ENCODE results near the gene PLCE1. TPM values are rescaled to one million over a fixed set of nuclear protein-coding genes. Genes with fewer than 3 reads are reported as not detected.

PLCE1 gene
- total RNA-seq, 2 experiments from 2014 or later: not detected

DNA sequence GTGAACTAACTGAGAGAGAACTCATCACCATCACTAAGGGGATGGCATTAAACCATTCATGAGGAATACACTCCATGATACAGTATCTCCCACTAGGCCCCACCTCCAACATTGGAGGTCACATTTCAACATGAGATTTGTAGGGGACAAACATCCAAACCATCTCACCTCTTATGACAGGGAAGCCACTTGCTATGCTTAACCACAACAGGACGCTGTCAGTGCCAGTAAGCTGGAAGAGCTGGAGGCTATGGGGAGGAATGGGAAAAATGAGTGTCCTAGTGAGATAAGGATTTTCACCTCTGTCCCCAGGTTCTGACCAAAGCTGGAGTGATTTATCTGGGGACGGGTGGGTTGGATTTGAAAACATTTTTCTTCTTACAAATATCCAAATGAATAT, 17.6 kb downstream of the PLCE1 start:
- DNase-seq (no peak), ATAC-seq (no peak)
- Mint-ChIP-seq H3K36me3 (ENCODE audit: low read depth) (no peaks in the 10 kb centered on the region), H3K27me3 (ENCODE audit: low read depth) (peaks cover 5% of the 10 kb centered on the region), H3K27ac (no peak overlapping the region), H3K9me3 (ENCODE audit: insufficient read depth) (no peaks in the 10 kb centered on the region), H3K4me1 (ENCODE audit: low read depth) (no peaks in the 10 kb centered on the region), H3K4me3 (no peak overlapping the region)
- ChIA-PET POLR2A (no interaction called here), CTCF (no interaction called here)

DNA sequence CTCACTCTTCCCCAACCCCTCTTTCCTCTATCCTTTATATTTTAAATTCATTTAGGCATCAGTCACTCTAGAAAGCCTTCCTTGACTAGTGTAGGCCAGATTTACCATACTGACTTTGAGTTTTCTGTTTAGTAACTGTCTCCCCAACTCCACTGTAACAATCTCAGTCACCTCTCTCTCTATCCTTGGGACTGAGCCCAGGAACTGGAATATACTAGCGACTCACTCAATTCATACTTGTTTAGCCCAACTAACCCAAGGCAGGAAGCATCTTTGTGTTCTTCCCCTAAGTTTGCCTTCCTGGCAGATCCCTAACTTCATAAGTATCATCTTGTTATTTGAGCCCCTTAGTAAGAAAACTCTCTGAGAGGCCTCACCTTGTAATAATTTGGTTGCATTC, 19.1 kb downstream of the PLCE1 start:
- DNase-seq: no peak
- CTCF ChIA-PET: no interaction called here
- no peaks in the 10 kb centered on the region for H3K4me1 Mint-ChIP-seq (ENCODE audit: low read depth)
- no peaks in the 10 kb centered on the region for H3K36me3 Mint-ChIP-seq (ENCODE audit: low read depth)
- no peak for ATAC-seq
- no peak overlapping the region for H3K27ac Mint-ChIP-seq
- H3K4me3 Mint-ChIP-seq: no peak overlapping the region
- peaks cover 2% of the 10 kb centered on the region for H3K27me3 Mint-ChIP-seq (ENCODE audit: low read depth)
- POLR2A ChIA-PET: no interaction called here
- H3K9me3 Mint-ChIP-seq (ENCODE audit: insufficient read depth): no peaks in the 10 kb centered on the region

DNA sequence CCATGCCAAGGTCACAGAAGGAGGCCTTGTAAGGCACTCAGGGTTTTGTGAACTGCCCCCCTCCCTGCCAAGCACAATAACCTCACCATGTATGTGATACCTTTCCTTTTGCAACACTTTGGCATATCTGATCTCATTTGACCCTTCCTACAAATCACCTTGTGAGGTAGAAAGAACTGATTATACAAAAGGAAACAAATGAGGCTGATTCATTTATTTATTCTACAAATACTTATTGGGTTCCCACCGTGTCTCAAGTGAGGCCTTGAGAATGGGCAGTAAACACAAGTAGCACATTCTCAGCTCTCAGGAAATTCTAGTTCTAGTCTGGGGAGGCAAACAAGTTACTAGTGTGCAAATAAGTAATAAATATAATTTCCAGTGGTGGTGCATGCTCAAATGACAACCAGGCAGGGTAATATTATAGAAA, 19.6 kb downstream of the PLCE1 start:
- H3K4me1 Mint-ChIP-seq (ENCODE audit: low read depth): no peaks in the 10 kb centered on the region
- ChIA-PET CTCF (no interaction called here), POLR2A (no interaction called here)
- H3K36me3 Mint-ChIP-seq (ENCODE audit: low read depth): no peaks in the 10 kb centered on the region
- H3K4me3 Mint-ChIP-seq: no peak overlapping the region
- H3K9me3 Mint-ChIP-seq (ENCODE audit: insufficient read depth): no peaks in the 10 kb centered on the region
- DNase-seq (no peak), ATAC-seq (no peak)
- peaks cover 2% of the 10 kb centered on the region for H3K27me3 Mint-ChIP-seq (ENCODE audit: low read depth)
- H3K27ac Mint-ChIP-seq: no peak overlapping the region

DNA sequence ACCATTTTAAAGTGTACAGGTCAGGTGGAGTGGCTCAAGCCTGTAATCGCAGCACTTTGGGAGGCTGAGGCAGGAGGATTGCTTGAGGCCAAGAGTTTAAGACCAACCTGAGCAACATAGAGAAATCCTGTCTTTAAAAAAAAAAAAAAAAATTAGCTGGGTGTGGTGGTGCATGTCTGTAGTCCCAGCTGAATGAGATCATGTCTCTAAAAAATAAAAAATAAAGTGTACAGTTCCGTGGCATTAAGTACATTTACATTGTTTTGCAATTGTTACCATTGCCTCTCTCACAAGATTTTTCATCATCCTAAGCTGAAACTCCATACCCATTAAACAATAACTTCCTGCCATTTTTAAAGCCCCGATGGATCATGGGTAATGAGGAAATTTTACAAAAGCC, 20.6 kb downstream of the PLCE1 start:
- Mint-ChIP-seq H3K36me3 (ENCODE audit: low read depth) (no peaks in the 10 kb centered on the region), H3K27me3 (ENCODE audit: low read depth) (peaks cover 5% of the 10 kb centered on the region), H3K27ac (no peak overlapping the region), H3K9me3 (ENCODE audit: insufficient read depth) (no peaks in the 10 kb centered on the region), H3K4me1 (ENCODE audit: low read depth) (no peaks in the 10 kb centered on the region), H3K4me3 (no peak overlapping the region)
- ChIA-PET CTCF (no interaction called here), POLR2A (no interaction called here)
- ATAC-seq (no peak), DNase-seq (no peak)

DNA sequence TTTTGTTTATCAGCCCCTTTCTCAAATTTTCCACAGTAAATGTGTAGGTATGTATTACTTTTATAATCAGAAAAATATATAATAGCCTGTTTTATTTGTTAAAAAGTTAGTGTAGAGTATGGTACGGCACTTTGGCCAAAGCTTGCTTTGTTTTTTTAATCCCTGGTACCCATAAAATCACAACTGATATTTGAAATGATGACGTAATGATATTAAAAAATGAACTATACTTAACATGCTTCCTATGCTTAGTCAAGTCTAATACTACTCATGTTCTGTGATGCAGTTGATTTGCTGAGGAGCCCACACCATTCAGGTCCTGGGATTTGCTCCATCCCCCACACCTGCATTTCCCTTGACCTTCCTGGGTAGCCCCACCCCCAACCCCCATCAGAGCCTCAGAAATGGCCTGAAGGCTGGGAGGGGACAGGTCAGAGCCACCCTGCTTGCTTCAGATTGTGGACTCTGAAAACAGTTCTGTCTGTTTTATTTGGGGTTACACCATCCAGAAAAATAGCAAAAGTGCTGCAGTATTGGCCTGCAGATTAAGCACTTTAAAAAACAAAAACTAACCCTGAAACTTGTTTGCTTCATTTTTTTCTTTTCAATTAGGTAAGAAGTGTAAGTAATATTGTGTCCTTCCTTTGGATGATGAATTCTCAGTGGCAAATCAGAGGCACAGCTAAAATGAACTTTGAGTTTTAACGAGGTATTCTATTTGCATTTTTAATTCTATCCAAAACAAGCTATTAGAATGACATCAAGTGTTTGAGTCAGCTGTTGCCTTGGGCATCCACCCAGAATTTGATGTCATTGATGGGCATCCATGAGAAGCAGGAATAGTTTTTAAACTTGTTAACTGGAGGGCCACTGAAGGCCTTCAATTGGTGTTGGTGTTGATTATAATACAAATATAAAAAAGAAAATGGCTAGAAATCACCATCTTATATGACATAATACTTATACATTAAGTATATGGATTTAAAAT, 23.3 kb downstream of the PLCE1 start:
- Mint-ChIP-seq H3K4me1 (ENCODE audit: low read depth) (no peaks in the 10 kb centered on the region), H3K9me3 (ENCODE audit: insufficient read depth) (no peaks in the 10 kb centered on the region), H3K4me3 (no peak overlapping the region), H3K36me3 (ENCODE audit: low read depth) (no peaks in the 10 kb centered on the region), H3K27ac (no peak overlapping the region), H3K27me3 (ENCODE audit: low read depth) (peaks cover 5% of the 10 kb centered on the region)
- DNase-seq: no peak
- ChIA-PET CTCF (no interaction called here), POLR2A (no interaction called here)
- ATAC-seq: no peak

DNA sequence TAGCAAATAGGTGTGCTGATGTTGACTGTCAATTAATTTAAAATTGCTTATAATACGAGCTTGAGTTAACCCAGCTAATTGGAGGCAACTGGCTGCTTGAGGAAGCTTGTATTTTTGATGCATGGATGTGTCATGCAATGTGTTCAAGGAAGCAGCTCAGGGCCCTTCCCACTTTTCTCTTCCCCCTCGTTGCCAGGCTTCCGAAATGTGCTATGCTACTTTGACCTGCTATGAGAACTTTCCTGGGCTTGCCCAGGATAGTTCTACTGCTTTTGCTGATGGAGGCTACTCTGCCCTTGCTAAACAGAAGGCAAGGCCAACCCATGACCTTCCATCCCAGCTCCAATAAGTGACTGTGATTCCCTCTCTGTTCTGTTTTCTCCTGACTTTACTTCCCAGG, 24.4 kb downstream of the PLCE1 start:
- ChIA-PET POLR2A (no interaction called here), CTCF (no interaction called here)
- Mint-ChIP-seq H3K27me3 (ENCODE audit: low read depth) (peaks cover 5% of the 10 kb centered on the region), H3K4me1 (ENCODE audit: low read depth) (no peaks in the 10 kb centered on the region), H3K36me3 (ENCODE audit: low read depth) (no peaks in the 10 kb centered on the region), H3K4me3 (no peak overlapping the region), H3K27ac (no peak overlapping the region), H3K9me3 (ENCODE audit: insufficient read depth) (no peaks in the 10 kb centered on the region)
- ATAC-seq (no peak), DNase-seq (no peak)

DNA sequence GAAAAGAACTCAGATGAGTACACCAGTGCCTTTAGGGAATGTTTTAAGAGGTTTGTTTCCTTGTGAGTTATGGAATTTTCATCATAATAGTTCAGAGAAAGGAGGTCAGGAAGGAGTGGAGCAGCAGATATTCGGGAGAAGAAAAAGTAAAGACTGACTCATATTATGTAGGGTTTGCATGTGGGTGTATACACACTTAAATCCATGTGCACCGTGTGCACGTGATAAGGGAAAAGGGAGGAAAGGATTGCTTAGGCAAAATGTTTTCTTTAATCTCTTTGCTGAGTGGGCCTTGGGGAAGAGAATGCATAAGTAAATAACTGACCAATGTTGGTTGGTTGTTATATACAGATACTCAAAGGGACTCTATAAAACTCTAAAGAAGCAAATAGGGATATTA, 30.2 kb downstream of the PLCE1 start:
- Mint-ChIP-seq H3K27me3 (ENCODE audit: low read depth) (peaks cover 3% of the 10 kb centered on the region), H3K9me3 (ENCODE audit: insufficient read depth) (peaks cover 4% of the 10 kb centered on the region), H3K27ac (no peak overlapping the region), H3K4me1 (ENCODE audit: low read depth) (no peaks in the 10 kb centered on the region), H3K4me3 (no peak overlapping the region), H3K36me3 (ENCODE audit: low read depth) (no peaks in the 10 kb centered on the region)
- POLR2A ChIA-PET: no interaction called here
- no peak for ATAC-seq
- no peak for DNase-seq
- CTCF ChIA-PET: no interaction called here

DNA sequence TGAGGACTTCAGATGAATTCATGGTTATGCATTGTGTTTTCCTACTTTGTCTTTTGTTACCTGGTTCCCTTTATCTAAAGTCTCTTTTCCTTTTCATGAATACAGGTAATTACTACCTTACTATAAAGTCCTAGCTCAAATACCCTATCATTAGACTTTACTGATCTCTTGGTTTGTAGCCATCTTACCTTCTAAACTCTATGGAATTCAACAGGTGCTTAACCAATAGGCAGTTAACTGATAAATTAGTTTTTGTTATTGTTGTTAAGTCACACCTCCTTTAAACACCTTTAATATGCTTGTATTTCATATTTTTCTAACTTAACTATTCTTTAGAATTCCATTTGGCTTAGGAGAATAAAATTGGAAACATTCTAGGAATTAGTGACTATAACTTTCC, 30.7 kb downstream of the PLCE1 start:
- ChIA-PET CTCF (no interaction called here), POLR2A (no interaction called here)
- no peak overlapping the region for H3K4me3 Mint-ChIP-seq
- no peaks in the 10 kb centered on the region for H3K4me1 Mint-ChIP-seq (ENCODE audit: low read depth)
- no peak for DNase-seq
- no peaks in the 10 kb centered on the region for H3K27me3 Mint-ChIP-seq (ENCODE audit: low read depth)
- peaks cover 8% of the 10 kb centered on the region for H3K9me3 Mint-ChIP-seq (ENCODE audit: insufficient read depth)
- H3K36me3 Mint-ChIP-seq (ENCODE audit: low read depth): no peaks in the 10 kb centered on the region
- no peak overlapping the region for H3K27ac Mint-ChIP-seq
- no peak for ATAC-seq

DNA sequence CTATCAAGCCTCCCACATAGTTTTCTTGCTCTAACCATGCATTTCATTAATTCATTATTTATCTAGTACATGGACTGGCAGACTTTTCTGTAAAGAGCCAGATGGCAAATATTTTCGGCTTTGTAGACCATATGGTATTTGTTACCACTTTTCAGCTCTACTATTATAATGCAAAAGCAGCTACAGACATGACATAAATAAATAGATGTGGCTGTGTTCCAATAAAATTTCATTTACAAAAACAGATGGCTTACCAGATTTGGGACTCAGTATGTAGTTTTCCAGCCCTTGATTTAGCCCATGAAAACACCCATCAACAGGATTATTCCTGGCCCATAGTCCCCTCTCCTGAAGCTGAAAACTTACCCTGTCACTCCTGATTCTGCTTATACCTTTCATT, 32.1 kb downstream of the PLCE1 start:
- POLR2A ChIA-PET: no interaction called here
- no peak overlapping the region for H3K27ac Mint-ChIP-seq

DNA sequence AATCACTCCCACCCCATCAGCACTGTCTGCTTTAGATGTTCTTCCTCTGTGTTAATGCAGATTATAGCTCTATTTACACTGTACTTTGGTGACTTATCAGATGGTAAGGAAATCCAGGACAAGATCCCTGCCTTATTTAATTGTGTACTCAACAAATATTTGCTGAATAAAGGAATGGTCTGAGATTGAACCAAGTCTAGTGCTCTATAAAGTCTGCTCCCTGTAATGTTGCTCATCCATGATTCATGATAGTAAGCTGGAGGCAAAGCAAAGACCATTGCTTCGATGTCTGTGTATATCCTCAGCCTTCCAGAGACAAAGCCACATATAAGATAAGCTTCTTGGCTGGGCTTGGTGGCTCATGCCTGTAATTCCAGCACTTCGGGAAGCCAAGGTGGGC, 33.5 kb downstream of the PLCE1 start:
- peaks cover 15% of the 10 kb centered on the region for H3K9me3 Mint-ChIP-seq (ENCODE audit: insufficient read depth)

More for the DNA sequence above, 32.1 kb downstream of the PLCE1 start:
- H3K4me1 Mint-ChIP-seq (ENCODE audit: low read depth): no peaks in the 10 kb centered on the region
- no peak for ATAC-seq
- DNase-seq: no peak
- CTCF ChIA-PET: no interaction called here
- H3K4me3 Mint-ChIP-seq: no peak overlapping the region
- H3K36me3 Mint-ChIP-seq (ENCODE audit: low read depth): no peaks in the 10 kb centered on the region
- no peaks in the 10 kb centered on the region for H3K27me3 Mint-ChIP-seq (ENCODE audit: low read depth)
- H3K9me3 Mint-ChIP-seq (ENCODE audit: insufficient read depth): peaks cover 12% of the 10 kb centered on the region

DNA sequence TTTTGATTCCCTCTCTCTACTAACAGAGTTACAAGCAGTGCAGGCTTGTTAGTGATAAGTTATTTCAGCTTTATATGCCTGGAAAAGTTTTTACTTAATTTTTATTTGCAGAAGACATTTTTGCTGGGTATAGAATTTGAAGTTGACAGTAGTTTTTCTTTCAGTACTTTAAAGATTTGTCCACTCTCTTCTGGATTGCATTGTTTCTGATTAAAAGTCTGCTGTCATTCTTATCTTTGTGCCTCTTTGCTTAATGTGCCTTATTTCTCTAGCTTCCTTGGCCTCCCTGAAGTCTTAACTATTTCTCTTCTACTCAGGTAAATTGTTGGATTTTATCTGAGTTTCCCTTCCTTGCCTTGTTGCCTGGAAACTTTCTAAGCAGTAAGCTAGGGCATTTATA, 36.2 kb downstream of the PLCE1 start:
- Mint-ChIP-seq H3K27ac (no peak overlapping the region), H3K27me3 (ENCODE audit: low read depth) (no peaks in the 10 kb centered on the region), H3K4me3 (no peak overlapping the region), H3K36me3 (ENCODE audit: low read depth) (no peaks in the 10 kb centered on the region), H3K4me1 (ENCODE audit: low read depth) (no peaks in the 10 kb centered on the region), H3K9me3 (ENCODE audit: insufficient read depth) (peaks cover 15% of the 10 kb centered on the region)
- POLR2A ChIA-PET: no interaction called here
- CTCF ChIA-PET: interaction anchor here (0.6 kb wide), 1 partner anchor 1370 kb away, joined by 4 read pairs; no protein-coding TSS in a partner anchor
- ATAC-seq (no peak), DNase-seq (no peak)

More for the DNA sequence above, 33.5 kb downstream of the PLCE1 start:
- Mint-ChIP-seq H3K36me3 (ENCODE audit: low read depth) (no peaks in the 10 kb centered on the region), H3K4me1 (ENCODE audit: low read depth) (no peaks in the 10 kb centered on the region), H3K27ac (no peak overlapping the region), H3K4me3 (no peak overlapping the region), H3K27me3 (ENCODE audit: low read depth) (no peaks in the 10 kb centered on the region)
- CTCF ChIA-PET: no interaction called here
- ATAC-seq (no peak), DNase-seq (no peak)
- POLR2A ChIA-PET: no interaction called here

DNA sequence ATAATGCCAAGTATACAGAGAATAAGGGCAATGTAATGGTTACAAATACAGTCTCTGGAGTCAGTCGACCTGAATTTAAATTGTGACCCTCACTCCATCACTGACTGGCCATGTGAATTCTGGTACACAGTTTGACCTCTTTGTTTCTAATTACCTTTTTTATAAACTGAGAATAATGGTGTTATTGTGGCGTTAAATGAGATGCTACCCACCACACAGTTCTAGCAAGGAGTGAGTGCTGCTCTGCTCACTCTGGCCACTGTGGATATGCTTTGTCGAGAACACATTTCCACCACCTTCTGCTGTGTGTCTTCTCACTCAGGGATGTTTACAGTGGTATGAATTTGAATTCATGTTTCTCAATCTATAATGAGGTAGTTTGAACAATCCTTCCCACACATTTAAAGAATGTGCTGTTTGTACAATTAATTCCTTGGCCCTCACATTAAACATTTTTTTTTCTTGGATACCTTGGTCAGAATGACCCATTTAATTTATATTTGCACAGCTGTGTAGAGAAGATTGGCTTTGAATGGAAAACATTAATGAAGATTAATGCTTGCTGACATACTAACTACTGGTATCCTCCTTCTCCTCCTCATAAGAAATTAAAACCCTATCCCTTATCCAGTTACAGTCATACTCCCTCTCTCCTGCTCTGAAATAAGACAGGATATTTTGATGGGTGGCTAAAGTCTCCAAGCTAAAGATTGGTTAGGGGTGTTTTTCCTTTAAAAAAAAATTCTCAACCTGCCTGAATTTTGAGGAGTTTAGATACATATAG, 42.4 kb downstream of the PLCE1 start:
- DNase-seq (no peak), ATAC-seq (no peak)
- H3K27ac Mint-ChIP-seq: no peak overlapping the region
- ChIA-PET CTCF (no interaction called here), POLR2A (no interaction called here)
- H3K36me3 Mint-ChIP-seq (ENCODE audit: low read depth): no peaks in the 10 kb centered on the region
- H3K4me1 Mint-ChIP-seq (ENCODE audit: low read depth): no peaks in the 10 kb centered on the region
- no peak overlapping the region for H3K4me3 Mint-ChIP-seq
- no peaks in the 10 kb centered on the region for H3K27me3 Mint-ChIP-seq (ENCODE audit: low read depth)
- no peaks in the 10 kb centered on the region for H3K9me3 Mint-ChIP-seq (ENCODE audit: insufficient read depth)
